Lower leg skin (tissue), 4 donors: ENCODE data around the gene HMGN5. TPM values are rescaled to one million over a fixed set of nuclear protein-coding genes. Genes with fewer than 3 reads are reported as not detected.

Experiments
- DNase-seq, 2 donors: peaks; one replicate each; pipeline ENCODE4 v3.0.0-alpha.2; 2019; ENCODE audit warnings: low spot score in 2 of 2
- H3K4me3 ChIP-seq: fragments of 200-600 bp; sonication (generic); 2 replicates; pipeline ENCODE4 v1.5.1; 2017; ENCODE audit warnings: mild to moderate bottlenecking, low read depth; ENCODE audit not compliant: poor library complexity, severe bottlenecking
- CTCF ChIP-seq, 3 donors: fragments of 450-650 bp; IDR thresholded peaks; one replicate each; pipeline ENCODE4 v1.5.1; 2016; ENCODE audit warnings: antibody characterized with exemption in 3 of 3, mild to moderate bottlenecking in 3 of 3, moderate library complexity in 2 of 3
- POLR2A ChIP-seq, 2 donors: fragments of 450-650 bp; IDR thresholded peaks; one replicate each; pipeline ENCODE4 v1.6.1; 2016 to 2017; ENCODE audit warnings: antibody characterized with exemption in 2 of 2, mild to moderate bottlenecking in 1 of 2, moderate library complexity in 1 of 2
- WGBS, 2 donors: methylation state at CpG; one replicate each; pipeline ENCODE4 v1.1.5; 2018; 5-methylcytosine and 5-hydroxymethylcytosine counted together
- intact Hi-C: fragments of 100-400 bp; cut with DNase I; formaldehyde crosslinking; loops from one replicate; pipeline ENCODE4 v1.15.0; 2023; ENCODE audit warnings: low total_unique reads
- total RNA-seq, 4 donors: library from RNA; depleted of rRNA; stranded (reverse); fragments of >200 nt; gene quantifications; one replicate each; pipeline ENCODE4 v1.1.0, GENCODE V29; 2016

HMGN5 gene
- total RNA-seq, 4 donors from 2014 or later, result 0.25 to 1.9 (median 1.0) TPM

- 86 to 89% methylated on average over 2 of the region's 2 CpGs for WGBS, 2 donors
- no peak for DNase-seq
- TF ChIP-seq POLR2A (IDR thresholded peaks at IDR 0.05) (no peak), CTCF (IDR thresholded peaks at IDR 0.05) (no peak)
- no peak overlapping the region for H3K4me3 ChIP-seq
- intact Hi-C loops, result no loop called here
Measured at GRCh38 chrX:81195259-81195658, 6.5 kb downstream of the HMGN5 start.

- intact Hi-C loops, result no loop called here
- 38 to 44% methylated on average over 1 of the region's 1 CpG for WGBS, 2 donors
- DNase-seq, result no peak
- H3K4me3 ChIP-seq, result no peak overlapping the region
- TF ChIP-seq CTCF (IDR thresholded peaks at IDR 0.05) (no peak), POLR2A (IDR thresholded peaks at IDR 0.05) (no peak)
Measured at GRCh38 chrX:81174286-81174685, 27.4 kb downstream of the HMGN5 start.

- no peak overlapping the region for H3K4me3 ChIP-seq
- DNase-seq, result no peak
- 72 to 95% methylated on average over 3 of the region's 3 CpGs for WGBS, 2 donors
- intact Hi-C loops, result no loop called here
- TF ChIP-seq POLR2A (IDR thresholded peaks at IDR 0.05) (no peak), CTCF (IDR thresholded peaks at IDR 0.05) (no peak)
Measured at GRCh38 chrX:81168391-81168790, 33.3 kb downstream of the HMGN5 start.

- no peak for TF ChIP-seq POLR2A (IDR thresholded peaks at IDR 0.05)
- TF ChIP-seq CTCF (IDR thresholded peaks at IDR 0.05), result no peak
- WGBS, 2 donors, result 1 to 31% methylated on average over 26 to 34 of the region's 34 CpGs
- intact Hi-C loops, result no loop called here
- peak; percentile 88 to 97 for DNase-seq
- H3K4me3 ChIP-seq, result peak overlapping the region; percentile 15
Measured at GRCh38 chrX:81121513-81122363, 80.0 kb downstream of the HMGN5 start.

GRCh38 chrX:81120936-81121371 lies 80.8 kb downstream of the HMGN5 start:
- no peak for DNase-seq
- 0 to 26% methylated on average over 12 of the region's 12 CpGs for WGBS, 2 donors
- TF ChIP-seq POLR2A (IDR thresholded peaks at IDR 0.05) (no peak), CTCF (IDR thresholded peaks at IDR 0.05) (no peak)
- H3K4me3 ChIP-seq, result peak overlapping the region; percentile 15
- intact Hi-C loops, result no loop called here
